PC-9 (cell line): ENCODE results near the gene KIF16B.

ENCODE experiments used
- EZH2 ChIP-seq: fragments of 200-600 bp; sonication (generic); IDR thresholded peaks from 2 replicates; pipeline ENCODE4 v1.8.0; 2017; ENCODE audit warnings: antibody characterized with exemption, low read depth
- TF ChIP-seq, protein P1 (sequence below): fragments of 200-600 bp; sonication (generic); conservative IDR thresholded peaks from 2 replicates; pipeline ENCODE4 v1.6.1; 2017; ENCODE audit warnings: mixed run types, antibody characterized with exemption, mild to moderate bottlenecking, moderate library complexity

DNA sequence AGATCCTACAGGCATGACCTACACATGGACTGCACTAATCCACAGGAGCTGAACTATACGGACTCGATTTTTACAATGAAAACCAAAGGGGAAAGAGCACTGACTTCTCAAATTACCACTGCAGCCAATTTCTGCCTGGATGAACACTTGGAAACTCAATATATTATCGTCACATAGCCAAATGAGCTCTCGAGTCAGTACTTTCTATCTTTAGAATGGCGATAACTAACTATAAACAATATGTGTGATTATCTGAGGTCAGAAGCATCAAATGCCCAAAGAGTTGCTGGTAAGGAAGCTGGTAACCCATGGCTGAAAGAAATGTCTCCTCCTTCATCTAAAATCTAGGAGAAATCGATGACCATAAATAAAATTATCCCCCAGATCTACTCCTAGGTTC, 86.7 kb downstream of the KIF16B start:
- TF ChIP-seq EZH2 = no peak
- TF ChIP-seq, protein P1, sequence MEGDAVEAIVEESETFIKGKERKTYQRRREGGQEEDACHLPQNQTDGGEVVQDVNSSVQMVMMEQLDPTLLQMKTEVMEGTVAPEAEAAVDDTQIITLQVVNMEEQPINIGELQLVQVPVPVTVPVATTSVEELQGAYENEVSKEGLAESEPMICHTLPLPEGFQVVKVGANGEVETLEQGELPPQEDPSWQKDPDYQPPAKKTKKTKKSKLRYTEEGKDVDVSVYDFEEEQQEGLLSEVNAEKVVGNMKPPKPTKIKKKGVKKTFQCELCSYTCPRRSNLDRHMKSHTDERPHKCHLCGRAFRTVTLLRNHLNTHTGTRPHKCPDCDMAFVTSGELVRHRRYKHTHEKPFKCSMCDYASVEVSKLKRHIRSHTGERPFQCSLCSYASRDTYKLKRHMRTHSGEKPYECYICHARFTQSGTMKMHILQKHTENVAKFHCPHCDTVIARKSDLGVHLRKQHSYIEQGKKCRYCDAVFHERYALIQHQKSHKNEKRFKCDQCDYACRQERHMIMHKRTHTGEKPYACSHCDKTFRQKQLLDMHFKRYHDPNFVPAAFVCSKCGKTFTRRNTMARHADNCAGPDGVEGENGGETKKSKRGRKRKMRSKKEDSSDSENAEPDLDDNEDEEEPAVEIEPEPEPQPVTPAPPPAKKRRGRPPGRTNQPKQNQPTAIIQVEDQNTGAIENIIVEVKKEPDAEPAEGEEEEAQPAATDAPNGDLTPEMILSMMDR = no peak
